Mesendoderm (in vitro differentiated cells): Measurements from ENCODE around the gene S100A1.
"Not testable (repeated sequence)": the region's sequence is repeated elsewhere in the genome, so short reads cannot be mapped to it uniquely, and the experiment has no call there.

ENCODE experiments used
- DNase-seq: peaks from one replicate; pipeline ENCODE4 v3.0.0; 2013
- H2AK5ac ChIP-seq: 2 replicates; pipeline ENCODE4 v1.6.1; 2013; ENCODE audit warnings: low read length, inconsistent platforms
- H2BK120ac ChIP-seq: 2 replicates; pipeline ENCODE4 v1.6.1; 2013; ENCODE audit warnings: low read depth, mild to moderate bottlenecking, low read length, moderate library complexity, mixed read lengths
- H2BK15ac ChIP-seq: replicated peaks from 2 replicates; pipeline ENCODE4 v1.6.1; 2013; ENCODE audit warnings: low read depth, mild to moderate bottlenecking, moderate library complexity
- H2BK5ac ChIP-seq: 2 replicates; pipeline ENCODE4 v1.6.1; 2013; ENCODE audit warnings: low read length, inconsistent platforms
- H3K18ac ChIP-seq: 2 replicates; pipeline ENCODE4 v1.6.1; 2013; ENCODE audit warnings: mild to moderate bottlenecking, low read length, mixed read lengths
- H3K23ac ChIP-seq: one replicate; pipeline ENCODE4 v1.6.1; 2013; ENCODE audit warnings: low read length
- H3K27ac ChIP-seq: 2 replicates; pipeline ENCODE4 v1.5.1; 2013; ENCODE audit warnings: low read depth, mild to moderate bottlenecking, inconsistent platforms, low read length, moderate library complexity
- H3K27me3 ChIP-seq: 2 replicates; pipeline ENCODE4 v1.6.1; 2013; ENCODE audit warnings: low read length, control low read depth, mild to moderate bottlenecking, inconsistent platforms; ENCODE audit not compliant: insufficient read depth, poor library complexity
- H3K36me3 ChIP-seq: 2 replicates; pipeline ENCODE4 v1.6.1; 2013; ENCODE audit warnings: low read length, inconsistent platforms; ENCODE audit not compliant: control insufficient read depth, insufficient read depth
- H3K4ac ChIP-seq: one replicate; pipeline ENCODE4 v1.6.1; 2013; ENCODE audit warnings: low read depth, mild to moderate bottlenecking, low read length, moderate library complexity
- H3K4me1 ChIP-seq: 2 replicates; pipeline ENCODE4 v1.6.1; 2013; ENCODE audit warnings: low read depth, low read length, inconsistent platforms; ENCODE audit not compliant: control insufficient read depth
- H3K4me2 ChIP-seq: 2 replicates; pipeline ENCODE4 v1.6.1; 2013; ENCODE audit warnings: low read length
- H3K4me3 ChIP-seq: 2 replicates; pipeline ENCODE4 v1.5.1; 2013; ENCODE audit warnings: mild to moderate bottlenecking, low read length
- H3K56ac ChIP-seq: one replicate; pipeline ENCODE4 v1.6.1; 2013; ENCODE audit warnings: low read length
- H3K79me1 ChIP-seq: 2 replicates; pipeline ENCODE4 v1.6.1; 2013; ENCODE audit warnings: low read length, inconsistent platforms
- H3K79me2 ChIP-seq: 2 replicates; pipeline ENCODE4 v1.6.1; 2013; ENCODE audit warnings: mild to moderate bottlenecking, low read length; ENCODE audit not compliant: control insufficient read depth, insufficient read depth
- H3K9ac ChIP-seq: 2 replicates; pipeline ENCODE4 v1.6.1; 2013; ENCODE audit warnings: low read length, inconsistent platforms
- H4K5ac ChIP-seq: one replicate; pipeline ENCODE4 v1.6.1; 2013; ENCODE audit warnings: low read length
- H4K8ac ChIP-seq: one replicate; pipeline ENCODE4 v1.6.1; 2013; ENCODE audit warnings: low read depth, mild to moderate bottlenecking, control low read depth, low read length, moderate library complexity
- WGBS: extraction: QIAGEN DNeasy Blood & Tissue Kit; methylation state at CpG from one replicate; pipeline ENCODE4 v1.1.7; 2013; ENCODE audit warnings: low lambda C conversion rate, missing lambda C conversion rate; ENCODE audit not compliant: insufficient coverage; ENCODE audit errors: extremely low coverage; 5-methylcytosine and 5-hydroxymethylcytosine counted together

S100A1 gene

GRCh38 chr1:153638261-153638660 is 10.0 kb downstream of the S100A1 start:
- H3K79me2 ChIP-seq = peaks cover 31% of the 10 kb centered on the region
- no peak overlapping the region for H2BK120ac ChIP-seq
- H4K8ac ChIP-seq = no peak overlapping the region
- no peak overlapping the region for H3K23ac ChIP-seq
- no peak overlapping the region for H3K4me3 ChIP-seq
- no peak overlapping the region for H4K5ac ChIP-seq
- no CpG with 5 or more reads among the region's 6 CpGs for WGBS
- no peak overlapping the region for H2BK15ac ChIP-seq
- no peak for DNase-seq
- peaks cover 24% of the 10 kb centered on the region for H3K79me1 ChIP-seq
- no peak overlapping the region for H3K56ac ChIP-seq
- no peak overlapping the region for H3K18ac ChIP-seq
- no peak overlapping the region for H3K4ac ChIP-seq
- H3K27me3 ChIP-seq = no peaks in the 10 kb centered on the region
- no peak overlapping the region for H3K4me2 ChIP-seq
- peaks cover 31% of the 10 kb centered on the region for H3K36me3 ChIP-seq
- no peak overlapping the region for H3K27ac ChIP-seq
- H2BK5ac ChIP-seq = no peak overlapping the region
- no peak overlapping the region for H2AK5ac ChIP-seq
- no peak overlapping the region for H3K9ac ChIP-seq
- no peaks in the 10 kb centered on the region for H3K4me1 ChIP-seq

GRCh38 chr1:153639280-153639679 is 11.0 kb downstream of the S100A1 start:
- Histone ChIP-seq H3K9ac (no peak overlapping the region), H3K79me2 (peaks cover 31% of the 10 kb centered on the region), H3K4ac (no peak overlapping the region), H3K4me1 (no peaks in the 10 kb centered on the region), H4K8ac (no peak overlapping the region), H3K4me2 (no peak overlapping the region), H2BK15ac (no peak overlapping the region), H3K79me1 (peaks cover 26% of the 10 kb centered on the region), H2BK120ac (no peak overlapping the region), H3K23ac (no peak overlapping the region), H2BK5ac (no peak overlapping the region), H3K4me3 (no peak overlapping the region), H3K27me3 (no peaks in the 10 kb centered on the region), H3K36me3 (peaks cover 34% of the 10 kb centered on the region), H4K5ac (no peak overlapping the region), H3K27ac (no peak overlapping the region), H3K56ac (no peak overlapping the region), H3K18ac (no peak overlapping the region), H2AK5ac (no peak overlapping the region)
- WGBS = no CpG with 5 or more reads among the region's 3 CpGs
- no peak for DNase-seq

GRCh38 chr1:153640213-153640612 is 12.0 kb downstream of the S100A1 start:
- not testable (repeated sequence) for DNase-seq, H4K8ac ChIP-seq, H3K18ac ChIP-seq, H3K56ac ChIP-seq, H3K4me3 ChIP-seq, H3K27me3 ChIP-seq, H2BK120ac ChIP-seq, H3K9ac ChIP-seq, H3K27ac ChIP-seq, H2BK15ac ChIP-seq, H4K5ac ChIP-seq, H3K4ac ChIP-seq, H3K4me2 ChIP-seq, H2BK5ac ChIP-seq, H2AK5ac ChIP-seq, H3K23ac ChIP-seq, H3K4me1 ChIP-seq
- H3K36me3 ChIP-seq = peaks cover 35% of the 10 kb centered on the region
- H3K79me2 ChIP-seq = peaks cover 24% of the 10 kb centered on the region
- no CpG with 5 or more reads among the region's 5 CpGs for WGBS
- peaks cover 26% of the 10 kb centered on the region for H3K79me1 ChIP-seq

GRCh38 chr1:153640861-153641260 is 12.6 kb downstream of the S100A1 start:
- no peak overlapping the region for H2BK15ac ChIP-seq
- H3K79me2 ChIP-seq = peaks cover 17% of the 10 kb centered on the region
- no peak overlapping the region for H3K9ac ChIP-seq
- no peak overlapping the region for H3K23ac ChIP-seq
- DNase-seq = no peak
- no peak overlapping the region for H3K4me2 ChIP-seq
- H3K27me3 ChIP-seq = no peaks in the 10 kb centered on the region
- H3K4ac ChIP-seq = no peak overlapping the region
- H3K79me1 ChIP-seq = peaks cover 26% of the 10 kb centered on the region
- H3K18ac ChIP-seq = no peak overlapping the region
- H3K56ac ChIP-seq = no peak overlapping the region
- H2BK120ac ChIP-seq = no peak overlapping the region
- H2BK5ac ChIP-seq = no peak overlapping the region
- H3K36me3 ChIP-seq = peaks cover 41% of the 10 kb centered on the region
- no peaks in the 10 kb centered on the region for H3K4me1 ChIP-seq
- no peak overlapping the region for H3K4me3 ChIP-seq
- no peak overlapping the region for H2AK5ac ChIP-seq
- no peak overlapping the region for H3K27ac ChIP-seq
- no CpG with 5 or more reads among the region's 6 CpGs for WGBS
- no peak overlapping the region for H4K5ac ChIP-seq
- no peak overlapping the region for H4K8ac ChIP-seq

GRCh38 chr1:153642161-153642560 is 13.9 kb downstream of the S100A1 start:
- Histone ChIP-seq H4K8ac (no peak overlapping the region), H2BK120ac (no peak overlapping the region), H3K4me2 (no peak overlapping the region), H3K56ac (no peak overlapping the region), H3K36me3 (peaks cover 35% of the 10 kb centered on the region), H3K27ac (peak overlapping the region; percentile 23), H3K9ac (no peak overlapping the region), H2BK15ac (no peak overlapping the region), H3K79me1 (peaks cover 19% of the 10 kb centered on the region), H3K4ac (no peak overlapping the region), H2BK5ac (no peak overlapping the region), H3K27me3 (no peaks in the 10 kb centered on the region), H3K18ac (no peak overlapping the region), H3K4me1 (no peaks in the 10 kb centered on the region), H4K5ac (no peak overlapping the region), H2AK5ac (no peak overlapping the region), H3K4me3 (no peak overlapping the region), H3K79me2 (peaks cover 6% of the 10 kb centered on the region), H3K23ac (no peak overlapping the region)
- WGBS = no CpG with 5 or more reads among the region's 11 CpGs
- no peak for DNase-seq

- Histone ChIP-seq H4K5ac (no peak overlapping the region), H4K8ac (no peak overlapping the region), H3K79me2 (peaks cover 2% of the 10 kb centered on the region), H2BK120ac (no peak overlapping the region), H3K27ac (no peak overlapping the region), H3K18ac (no peak overlapping the region), H2BK5ac (no peak overlapping the region), H3K4me3 (no peak overlapping the region), H3K56ac (no peak overlapping the region), H3K23ac (no peak overlapping the region), H3K27me3 (no peaks in the 10 kb centered on the region), H3K4ac (no peak overlapping the region), H2AK5ac (no peak overlapping the region), H3K4me2 (no peak overlapping the region), H2BK15ac (no peak overlapping the region), H3K9ac (no peak overlapping the region), H3K36me3 (peaks cover 31% of the 10 kb centered on the region), H3K79me1 (peaks cover 15% of the 10 kb centered on the region), H3K4me1 (no peaks in the 10 kb centered on the region)
- DNase-seq = no peak
- no CpG with 5 or more reads among the region's 11 CpGs for WGBS
Measured at GRCh38 chr1:153643100-153643499, 14.9 kb downstream of the S100A1 start.
